Mucosa of descending colon (tissue), 3 donors: ENCODE measurements around the gene FAT1. TPM values are rescaled to one million over a fixed set of nuclear protein-coding genes. Genes with fewer than 3 reads are reported as not detected.
A peak's percentile ranks its signal among the peaks of the same experiment; 100 is the strongest.

Experiments used
- ATAC-seq: fragments of 200-7000 bp; cut with Tn5 transposase; one replicate; pipeline ENCODE4 v1.9.1; 2020; ENCODE audit warnings: mild to moderate bottlenecking, moderate library complexity
- DNase-seq, 3 donors: peaks; one replicate each; pipeline ENCODE4 v3.0.0-alpha.2; 2020
- H3K36me3 ChIP-seq: fragments of 200-600 bp; one replicate; pipeline ENCODE4 v1.8.0; 2021; ENCODE audit warnings: low read depth, mild to moderate bottlenecking
- H3K4me1 ChIP-seq: fragments of 200-600 bp; one replicate; pipeline ENCODE4 v1.8.0; 2021; ENCODE audit warnings: low read depth, mild to moderate bottlenecking
- H3K4me3 ChIP-seq: fragments of 200-600 bp; one replicate; pipeline ENCODE4 v1.8.0; 2021; ENCODE audit warnings: mild to moderate bottlenecking
- H3K9me3 ChIP-seq: fragments of 200-600 bp; one replicate; pipeline ENCODE4 v1.8.0; 2021; ENCODE audit warnings: mild to moderate bottlenecking
- intact Hi-C, 2 donors: fragments of 100-400 bp; cut with DNase I in 1 of 2; cut with micrococcal nuclease in 1 of 2; formaldehyde crosslinking; loops; one replicate each; pipeline versions ENCODE4 v1.11.0 to v1.11.1; 2022; cut with DNase I, micrococcal nuclease
- long read RNA-seq, 2 donors: library from polyadenylated mRNA; unstranded; transcript quantifications; one replicate each; pipeline ENCODE4 v2.0.0, GENCODE V29; 2019 to 2021
- total RNA-seq, 3 donors: library from RNA; stranded (reverse); fragmentation: NEBNext Ultra II Directional in 2 of 3; extraction: Animal tissue kit (Norgen Biotek cat#: 25700) in 2 of 3; gene quantifications; one replicate each; pipeline versions ENCODE4 v1.2.1 to v1.2.4, GENCODE V29; 2021 to 2023
- TF ChIP-seq, protein P1 (sequence below): fragments of 200-600 bp; IDR thresholded peaks from one replicate; pipeline ENCODE4 v1.8.0; 2022; ENCODE audit warnings: antibody characterized with exemption, mild to moderate bottlenecking
- donor health status: DM: no; HTN: no; CAD: no; lungs with moderate emphysema.
- donor health status: DM: no; HTN: no; CAD: no.
- donor health status: DM: no; HTN: yes; CAD: no.

Gene FAT1
- total RNA-seq = 100 to 1,000 TPM; 241 to 337 (median 259) TPM
- long read RNA-seq, donor 1, partial matches to known transcripts = 5 of 14 reads
- long read RNA-seq, donor 1, other reads (novel, unspliced or antisense) = 5 of 14 reads
- long read RNA-seq, donor 2, partial matches to known transcripts = 1 of 5 reads
- long read RNA-seq, donor 2, other reads (novel, unspliced or antisense) = 2 of 5 reads

- intact Hi-C loops = no loop called here
- peak; percentile 65 for ATAC-seq
- peak; percentile 69 to 85 (median 75) for DNase-seq
Observed at GRCh38 chr4:186723292-186724057, at the start of gene FAT1. TSS of gene FAT1 (minus strand) at chr4:186723856. CDS start at chr4:186709827, 14,029 bp downstream.

GRCh38 chr4:186772936-186773487 is 49.4 kb upstream of the FAT1 start:
- DNase-seq (no peak), ATAC-seq (no peak)
- H3K9me3 ChIP-seq = no peaks in the 10 kb centered on the region
- no peak overlapping the region for H3K4me3 ChIP-seq
- no peaks in the 10 kb centered on the region for H3K4me1 ChIP-seq
- TF ChIP-seq, protein P1, sequence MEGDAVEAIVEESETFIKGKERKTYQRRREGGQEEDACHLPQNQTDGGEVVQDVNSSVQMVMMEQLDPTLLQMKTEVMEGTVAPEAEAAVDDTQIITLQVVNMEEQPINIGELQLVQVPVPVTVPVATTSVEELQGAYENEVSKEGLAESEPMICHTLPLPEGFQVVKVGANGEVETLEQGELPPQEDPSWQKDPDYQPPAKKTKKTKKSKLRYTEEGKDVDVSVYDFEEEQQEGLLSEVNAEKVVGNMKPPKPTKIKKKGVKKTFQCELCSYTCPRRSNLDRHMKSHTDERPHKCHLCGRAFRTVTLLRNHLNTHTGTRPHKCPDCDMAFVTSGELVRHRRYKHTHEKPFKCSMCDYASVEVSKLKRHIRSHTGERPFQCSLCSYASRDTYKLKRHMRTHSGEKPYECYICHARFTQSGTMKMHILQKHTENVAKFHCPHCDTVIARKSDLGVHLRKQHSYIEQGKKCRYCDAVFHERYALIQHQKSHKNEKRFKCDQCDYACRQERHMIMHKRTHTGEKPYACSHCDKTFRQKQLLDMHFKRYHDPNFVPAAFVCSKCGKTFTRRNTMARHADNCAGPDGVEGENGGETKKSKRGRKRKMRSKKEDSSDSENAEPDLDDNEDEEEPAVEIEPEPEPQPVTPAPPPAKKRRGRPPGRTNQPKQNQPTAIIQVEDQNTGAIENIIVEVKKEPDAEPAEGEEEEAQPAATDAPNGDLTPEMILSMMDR = no peak
- intact Hi-C loops = no loop called here
- no peaks in the 10 kb centered on the region for H3K36me3 ChIP-seq

More at GRCh38 chr4:186723292-186724057, at the start of gene FAT1:
- Histone ChIP-seq H3K4me1 (peaks cover 5% of the 10 kb centered on the region), H3K9me3 (peaks cover 6% of the 10 kb centered on the region), H3K4me3 (peak within 1 kb of the TSS; percentile 71), H3K36me3 (no peaks in the 10 kb centered on the region)
- TF ChIP-seq, protein P1 = no peak

DNA sequence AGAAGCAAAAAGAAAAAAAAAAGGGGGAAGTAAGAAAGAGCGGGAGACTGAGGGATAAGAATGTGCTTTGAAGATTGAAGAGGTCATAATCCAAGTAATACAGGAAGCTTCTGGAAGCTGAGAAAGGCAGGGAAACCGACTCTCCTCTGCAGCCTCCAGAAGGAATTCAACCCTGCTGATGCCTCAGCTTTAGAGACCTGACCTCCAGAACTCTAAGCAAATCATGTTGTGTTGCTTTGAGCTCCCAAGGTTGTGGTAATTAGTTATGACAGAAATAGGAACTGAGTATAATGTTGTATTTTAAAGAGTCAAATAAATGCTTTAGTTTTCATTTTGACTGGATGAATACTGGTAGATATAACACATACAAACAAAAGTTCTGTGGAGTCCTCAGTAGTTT is 48.0 kb upstream of the FAT1 start:
- H3K36me3 ChIP-seq = no peaks in the 10 kb centered on the region
- no peak for DNase-seq
- TF ChIP-seq, protein P1 = no peak
- no peaks in the 10 kb centered on the region for H3K4me1 ChIP-seq
- no peaks in the 10 kb centered on the region for H3K9me3 ChIP-seq
- intact Hi-C loops = no loop called here
- no peak for ATAC-seq
- H3K4me3 ChIP-seq = no peak overlapping the region

DNA sequence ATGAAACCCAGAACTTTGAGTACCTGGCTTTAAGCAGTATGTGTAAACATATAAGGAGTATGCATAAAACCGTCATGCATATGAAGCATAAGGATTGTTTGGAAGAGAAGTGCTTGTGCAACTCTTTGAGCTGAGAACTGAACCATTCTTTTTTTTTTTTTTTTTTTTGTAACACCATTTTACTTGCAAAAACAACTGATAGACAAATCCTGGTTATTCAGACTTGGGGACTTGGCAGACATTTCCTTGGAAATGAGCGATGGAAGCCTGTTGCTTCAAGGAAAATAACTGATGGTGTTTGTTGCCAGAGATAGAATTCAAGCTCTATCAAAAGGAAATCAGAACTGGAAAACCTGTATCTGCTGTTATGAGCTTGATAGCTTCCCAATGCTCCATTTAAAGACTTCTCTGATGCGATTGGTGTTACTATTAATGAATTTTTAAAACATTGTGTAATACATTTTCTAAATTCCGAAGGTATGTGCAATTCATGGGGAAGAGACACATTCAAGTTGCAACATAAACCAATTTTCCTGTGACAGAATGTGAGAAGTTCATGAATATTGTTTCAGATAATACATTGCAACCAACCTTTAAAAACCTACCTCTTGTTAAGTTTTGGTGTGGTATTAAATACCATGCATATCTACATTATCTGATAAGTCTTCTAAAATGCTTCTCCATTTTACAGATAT is 47.0 kb upstream of the FAT1 start:
- intact Hi-C loops = no loop called here
- Histone ChIP-seq H3K4me1 (peaks cover 6% of the 10 kb centered on the region), H3K36me3 (no peaks in the 10 kb centered on the region), H3K9me3 (no peaks in the 10 kb centered on the region), H3K4me3 (no peak overlapping the region)
- TF ChIP-seq, protein P1 = no peak
- no peak for DNase-seq
- no peak for ATAC-seq

GRCh38 chr4:186767794-186768193 is 44.1 kb upstream of the FAT1 start:
- Histone ChIP-seq H3K9me3 (no peaks in the 10 kb centered on the region), H3K4me1 (peaks cover 16% of the 10 kb centered on the region), H3K4me3 (no peak overlapping the region), H3K36me3 (no peaks in the 10 kb centered on the region)
- TF ChIP-seq, protein P1 = no peak
- DNase-seq = no peak
- no peak for ATAC-seq
- intact Hi-C loops = no loop called here
